Keratinocyte (primary cell): ENCODE results near the gene FGFBP1.

Source experiments
- CTCF ChIP-seq, 3 experiments: IDR thresholded peaks in 1 of 3; conservative IDR thresholded peaks in 1 of 3; optimal IDR thresholded peaks in 1 of 3; 2 replicates in 2 of 3; 3 replicates in 1 of 3; pipeline versions ENCODE3 to v1.5.1; 2011; ENCODE audit warnings: low read length in 3 of 3, mild to moderate bottlenecking in 3 of 3, moderate library complexity in 2 of 3, control low read depth in 1 of 3, inconsistent platforms in 1 of 3; ENCODE audit not compliant: insufficient read depth in 2 of 3; ENCODE audit errors: extremely low read depth in 1 of 3
- EZH2 ChIP-seq: IDR thresholded peaks from one replicate; pipeline ENCODE4 v1.6.1; 2012; ENCODE audit warnings: inconsistent platforms, mild to moderate bottlenecking, low read length, moderate library complexity

DNA sequence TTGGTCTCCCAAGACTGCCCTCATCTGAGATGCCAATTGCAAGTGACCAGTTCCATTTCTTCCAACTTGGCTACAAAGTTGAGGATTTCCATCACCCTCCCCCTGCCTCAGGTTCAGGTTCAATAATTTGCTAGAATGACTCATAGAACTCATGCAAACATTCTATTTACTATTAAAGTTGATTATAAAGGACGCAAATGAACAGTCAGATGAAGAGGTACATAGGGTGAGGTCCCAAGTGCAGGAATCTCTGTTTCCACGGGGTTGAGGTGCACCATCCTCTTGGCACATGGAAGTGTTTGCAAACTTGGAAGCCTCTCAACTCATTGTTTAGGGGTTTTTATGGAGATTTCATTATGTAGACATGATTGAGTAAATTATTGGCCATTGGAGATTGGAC, 41.0 kb downstream of the FGFBP1 start:
- TF ChIP-seq CTCF (optimal IDR thresholded peaks at IDR 0.05 in 1 of 3, IDR thresholded peaks at IDR 0.05 in 1 of 3, conservative IDR thresholded peaks at IDR 0.05 in 1 of 3; ENCODE audit: extremely low read depth in 1 of 3, insufficient read depth in 2 of 3, low read length in 3 of 3) (no peak), EZH2 (no peak)
